GM12891 (cell line): ENCODE measurements around the gene SLC6A19.

Experiments used
- DNase-seq: peaks from one replicate; pipeline ENCODE4 v3.0.0; 2011; ENCODE audit warnings: low spot score; ENCODE audit not compliant: insufficient read length
- FAIRE-seq: peaks from 2 replicates; lab custom pipeline; 2011; peaks lifted over from hg19 to GRCh38; lab: Jason Lieb, UNC
- PAX5 ChIP-seq: IDR thresholded peaks from 2 replicates; pipeline ENCODE4 v1.6.1; 2011; ENCODE audit warnings: low read length, moderate library complexity, mild to moderate bottlenecking; ENCODE audit not compliant: insufficient read depth, severe bottlenecking
- POLR2A ChIP-seq: IDR thresholded peaks from 2 replicates; pipeline ENCODE4 v1.6.1; 2011; ENCODE audit warnings: low read depth, low read length, control low read depth
- POLR2AphosphoS5 ChIP-seq: IDR thresholded peaks from 2 replicates; pipeline ENCODE4 v1.6.1; 2011; ENCODE audit warnings: low read depth, low read length, control low read depth
- POU2F2 ChIP-seq: IDR thresholded peaks from 2 replicates; pipeline ENCODE4 v1.6.1; 2011; ENCODE audit warnings: low read depth, mild to moderate bottlenecking, control low read depth, low read length, moderate library complexity
- SPI1 ChIP-seq: IDR thresholded peaks from 2 replicates; pipeline ENCODE4 v1.6.1; 2011; ENCODE audit warnings: low read depth, low read length, control low read depth
- TAF1 ChIP-seq: IDR thresholded peaks from 2 replicates; pipeline ENCODE4 v1.6.1; 2011; ENCODE audit warnings: low read depth, low read length, control low read depth

SLC6A19 gene

GRCh38 chr5:1165864-1166263 is 35.5 kb upstream of the SLC6A19 start:
- DNase-seq (no peak), FAIRE-seq (no peak)
- TF ChIP-seq PAX5 (no peak), POLR2A (no peak), POLR2AphosphoS5 (no peak), POU2F2 (no peak), SPI1 (no peak), TAF1 (no peak)

GRCh38 chr5:1166370-1166769 is 35.0 kb upstream of the SLC6A19 start:
- FAIRE-seq (no peak), DNase-seq (no peak)
- no peak for TF ChIP-seq POU2F2
- TF ChIP-seq POLR2A: no peak
- TF ChIP-seq PAX5: no peak
- TF ChIP-seq POLR2AphosphoS5: no peak

- DNase-seq (no peak), FAIRE-seq (no peak)
Measured at GRCh38 chr5:1167361-1167727, 34.1 kb upstream of the SLC6A19 start.

GRCh38 chr5:1167728-1168709 is 33.4 kb upstream of the SLC6A19 start:
- peak; percentile 91 for FAIRE-seq
- DNase-seq: peak; percentile 80
- TF ChIP-seq POLR2AphosphoS5: no peak
- no peak for TF ChIP-seq SPI1
- no peak for TF ChIP-seq POU2F2
- no peak for TF ChIP-seq POLR2A
- TF ChIP-seq PAX5: no peak
- TF ChIP-seq TAF1: no peak

More at GRCh38 chr5:1167361-1167727, 34.1 kb upstream of the SLC6A19 start:
- TF ChIP-seq SPI1: no peak
- TF ChIP-seq TAF1: no peak
- no peak for TF ChIP-seq POU2F2
- no peak for TF ChIP-seq POLR2AphosphoS5
- no peak for TF ChIP-seq PAX5
- TF ChIP-seq POLR2A: no peak

GRCh38 chr5:1168796-1169195 is 32.6 kb upstream of the SLC6A19 start:
- TF ChIP-seq TAF1 (no peak), POU2F2 (no peak), PAX5 (no peak), SPI1 (no peak), POLR2AphosphoS5 (no peak), POLR2A (no peak)
- no peak for DNase-seq
- FAIRE-seq: no peak

- FAIRE-seq: no peak
- TF ChIP-seq PAX5 (no peak), POLR2AphosphoS5 (no peak), TAF1 (no peak), POU2F2 (no peak), SPI1 (no peak), POLR2A (no peak)
- no peak for DNase-seq
Measured at GRCh38 chr5:1169211-1170115, 31.9 kb upstream of the SLC6A19 start.

GRCh38 chr5:1171340-1171941 is 30.0 kb upstream of the SLC6A19 start:
- no peak for DNase-seq
- no peak for TF ChIP-seq POLR2AphosphoS5
- no peak for TF ChIP-seq TAF1
- no peak for TF ChIP-seq SPI1
- no peak for TF ChIP-seq PAX5
- no peak for TF ChIP-seq POU2F2
- TF ChIP-seq POLR2A: no peak
- no peak for FAIRE-seq

- no peak for DNase-seq
- TF ChIP-seq POLR2AphosphoS5 (no peak), POU2F2 (no peak), POLR2A (no peak), TAF1 (no peak), PAX5 (no peak), SPI1 (no peak)
- no peak for FAIRE-seq
Measured at GRCh38 chr5:1172007-1172581, 29.3 kb upstream of the SLC6A19 start.

GRCh38 chr5:1172670-1173404 is 28.6 kb upstream of the SLC6A19 start:
- DNase-seq (no peak), FAIRE-seq (no peak)
- TF ChIP-seq POLR2A (no peak), SPI1 (no peak), POU2F2 (no peak), POLR2AphosphoS5 (no peak), TAF1 (no peak), PAX5 (no peak)
